Activated CD4-positive, alpha-beta T cell treated with anti-CD3 and anti-CD28 coated beads for 36 hours (primary cell): ENCODE results near the gene PRKN. TPM values are rescaled to one million over a fixed set of nuclear protein-coding genes. Genes with fewer than 3 reads are reported as not detected.

ENCODE experiments used
- ATAC-seq: fragments of 200-7000 bp; cut with Tn5 transposase; one replicate; pipeline ENCODE4 v1.10.0; 2021; ENCODE audit warnings: mild to moderate bottlenecking, moderate library complexity
- CTCF ChIA-PET: fragments of 350-600 bp; sonication (Branson Sonifier 250); formaldehyde crosslinking; loops from one replicate; lab custom pipeline; 2021; ENCODE audit warnings: antibody characterized with exemption; lab: Charles Lee
- POLR2A ChIA-PET: fragments of 350-600 bp; sonication (Branson Sonifier 250); formaldehyde crosslinking; loops from one replicate; lab custom pipeline; 2021; ENCODE audit warnings: antibody characterized with exemption, inconsistent platforms; lab: Charles Lee
- DNase-seq: peaks from one replicate; pipeline ENCODE4 v3.0.0-alpha.2; 2020
- H3K27ac Mint-ChIP-seq: one replicate; pipeline ENCODE4 v1.8.0; 2021; ENCODE audit warnings: mixed read lengths
- H3K27me3 Mint-ChIP-seq: one replicate; pipeline ENCODE4 v1.8.0; 2021; ENCODE audit warnings: mixed read lengths
- H3K36me3 Mint-ChIP-seq: one replicate; pipeline ENCODE4 v1.8.0; 2021; ENCODE audit warnings: low read depth, mixed read lengths
- H3K4me1 Mint-ChIP-seq: one replicate; pipeline ENCODE4 v1.8.0; 2021; ENCODE audit warnings: mixed read lengths
- H3K4me3 Mint-ChIP-seq: one replicate; pipeline ENCODE4 v1.8.0; 2021; ENCODE audit warnings: mild to moderate bottlenecking, moderate library complexity, mixed read lengths
- H3K9me3 Mint-ChIP-seq: one replicate; pipeline ENCODE4 v1.8.0; 2021; ENCODE audit warnings: low read depth, mixed read lengths
- intact Hi-C, 2 experiments: fragments of 100-400 bp; cut with DNase I in 1 of 2; cut with micrococcal nuclease in 1 of 2; formaldehyde crosslinking; loops; one replicate each; pipeline versions ENCODE4 v1.14.2 to v1.15.1; 2022 to 2024; cut with DNase I, micrococcal nuclease
- total RNA-seq, 2 experiments: library from RNA; stranded (reverse); gene quantifications; one replicate each; pipeline ENCODE4 v1.2.3, GENCODE V29; 2021

PRKN gene
- total RNA-seq, 2 experiments from 2014 or later = 0.56 to 0.87 TPM

DNA sequence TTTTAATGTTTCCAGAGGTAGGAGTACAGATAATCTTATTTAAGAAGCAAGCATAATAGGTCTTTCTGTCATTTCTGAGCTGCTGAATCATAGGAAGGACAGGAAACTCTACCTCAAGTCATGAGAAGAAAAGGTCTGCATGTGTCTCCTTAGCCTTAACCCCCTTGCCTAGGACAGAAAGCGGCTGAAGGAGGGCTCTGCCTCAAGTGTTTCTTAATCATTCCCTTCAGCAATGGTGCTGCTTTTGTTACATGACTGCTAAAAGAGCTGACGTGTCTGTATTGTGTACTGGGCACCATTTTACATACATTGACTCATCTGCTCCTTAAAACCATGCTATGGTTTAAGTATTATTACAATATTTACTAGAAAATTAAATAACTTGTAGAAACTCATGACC, 889.7 kb downstream of the PRKN start:
- Mint-ChIP-seq H3K27ac (no peak overlapping the region), H3K27me3 (no peaks in the 10 kb centered on the region), H3K9me3 (no peaks in the 10 kb centered on the region), H3K4me3 (no peak overlapping the region), H3K36me3 (no peaks in the 10 kb centered on the region), H3K4me1 (no peaks in the 10 kb centered on the region)
- CTCF ChIA-PET = no interaction called here
- no peak for ATAC-seq
- DNase-seq = no peak
- intact Hi-C loops = no loop called here
- POLR2A ChIA-PET = no interaction called here

DNA sequence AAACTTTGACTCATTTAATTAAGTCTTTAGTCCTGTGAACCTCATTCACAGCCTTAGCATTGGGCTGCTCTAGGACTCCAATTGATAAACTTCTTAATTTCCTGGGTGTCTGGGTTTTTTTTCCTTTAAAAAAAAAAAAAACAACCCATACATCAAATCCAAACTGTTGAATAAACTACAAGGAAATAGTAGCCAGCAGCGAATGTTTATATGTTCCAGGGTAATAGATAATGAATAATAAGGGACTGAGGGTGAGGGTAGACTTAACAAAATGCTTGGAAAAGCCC, 890.2 kb downstream of the PRKN start:
- Mint-ChIP-seq H3K27me3 (no peaks in the 10 kb centered on the region), H3K4me1 (no peaks in the 10 kb centered on the region), H3K4me3 (no peak overlapping the region), H3K9me3 (no peaks in the 10 kb centered on the region), H3K27ac (no peak overlapping the region), H3K36me3 (no peaks in the 10 kb centered on the region)
- DNase-seq (no peak), ATAC-seq (no peak)
- POLR2A ChIA-PET = no interaction called here
- intact Hi-C loops = no loop called here
- CTCF ChIA-PET = no interaction called here

DNA sequence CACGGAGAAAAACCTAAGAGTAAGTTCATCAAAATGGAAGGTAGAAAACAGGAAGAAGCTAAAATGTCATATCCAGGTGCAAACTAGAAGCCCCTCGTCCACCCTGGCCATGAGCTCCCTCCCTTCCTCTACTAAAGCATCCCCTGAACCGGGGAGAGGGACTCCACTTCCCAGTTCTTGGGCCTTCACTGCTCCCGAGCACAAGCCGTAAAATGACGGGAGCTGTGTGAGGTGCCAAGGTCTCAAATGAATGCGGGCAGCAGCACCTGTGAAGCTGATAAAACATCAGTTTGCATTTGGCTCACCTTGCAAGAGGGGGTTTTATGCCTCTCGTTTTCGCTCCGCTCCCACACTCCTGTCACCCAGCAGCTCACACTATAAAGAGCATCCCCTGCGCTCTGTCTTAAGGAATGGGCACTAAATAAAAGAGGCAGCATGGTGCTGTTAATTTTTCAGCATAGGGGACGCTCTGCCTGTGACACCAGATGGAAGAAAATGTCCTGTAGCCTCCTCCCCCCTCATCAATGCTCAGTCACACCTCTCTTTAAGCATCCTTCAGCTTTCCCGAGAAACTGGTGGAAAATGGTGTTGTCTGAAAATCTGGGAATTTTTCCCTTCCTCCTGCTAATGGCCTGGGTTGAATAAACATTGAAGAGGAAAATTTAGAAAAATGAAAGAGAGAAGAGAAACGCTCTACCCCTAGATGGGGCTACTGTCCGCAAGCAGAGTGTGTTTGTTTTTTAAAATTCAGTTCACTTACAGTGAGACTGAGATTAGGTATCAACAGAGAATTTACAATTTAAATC, 890.7 kb downstream of the PRKN start:
- Mint-ChIP-seq H3K9me3 (no peaks in the 10 kb centered on the region), H3K27ac (no peak overlapping the region), H3K27me3 (no peaks in the 10 kb centered on the region), H3K4me1 (no peaks in the 10 kb centered on the region), H3K4me3 (no peak overlapping the region), H3K36me3 (no peaks in the 10 kb centered on the region)
- DNase-seq (no peak), ATAC-seq (no peak)
- intact Hi-C loops = no loop called here
- CTCF ChIA-PET = no interaction called here
- POLR2A ChIA-PET = no interaction called here

DNA sequence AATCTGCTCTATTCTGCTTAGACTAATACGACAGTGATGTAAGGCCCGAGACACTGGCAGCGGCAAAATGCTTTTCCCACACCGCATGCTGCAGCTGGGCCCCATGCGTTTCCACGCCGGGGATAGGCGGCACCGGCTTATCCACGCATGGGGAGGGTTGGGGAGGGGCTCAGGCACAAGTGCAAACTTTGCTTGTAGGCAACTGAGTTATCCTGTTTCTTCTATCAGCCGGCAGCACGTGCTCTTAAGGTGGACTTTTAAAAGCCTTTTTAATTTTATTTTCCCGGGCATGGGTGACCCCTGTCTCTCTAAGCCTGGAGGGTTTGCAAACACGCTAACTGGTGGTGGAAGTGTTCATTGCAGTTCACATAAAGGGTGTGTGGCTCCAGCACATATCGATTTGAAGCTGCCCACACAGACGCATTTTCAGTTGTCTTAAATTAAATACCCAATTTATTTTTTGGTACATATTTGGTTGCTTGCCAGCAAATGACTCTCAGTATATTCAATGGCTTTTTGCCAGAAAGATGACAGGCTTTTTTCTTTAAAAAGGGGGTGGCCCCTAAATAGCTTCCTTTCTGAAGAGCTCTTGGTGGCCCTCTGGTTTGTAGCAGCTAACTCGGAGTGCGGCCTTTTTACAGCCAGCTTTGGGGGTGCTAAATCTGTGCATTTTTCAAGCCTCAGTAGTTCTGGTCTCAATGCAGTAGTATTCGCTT, 891.9 kb downstream of the PRKN start:
- ATAC-seq = no peak
- H3K4me3 Mint-ChIP-seq = no peak overlapping the region
- H3K36me3 Mint-ChIP-seq = no peaks in the 10 kb centered on the region

DNA sequence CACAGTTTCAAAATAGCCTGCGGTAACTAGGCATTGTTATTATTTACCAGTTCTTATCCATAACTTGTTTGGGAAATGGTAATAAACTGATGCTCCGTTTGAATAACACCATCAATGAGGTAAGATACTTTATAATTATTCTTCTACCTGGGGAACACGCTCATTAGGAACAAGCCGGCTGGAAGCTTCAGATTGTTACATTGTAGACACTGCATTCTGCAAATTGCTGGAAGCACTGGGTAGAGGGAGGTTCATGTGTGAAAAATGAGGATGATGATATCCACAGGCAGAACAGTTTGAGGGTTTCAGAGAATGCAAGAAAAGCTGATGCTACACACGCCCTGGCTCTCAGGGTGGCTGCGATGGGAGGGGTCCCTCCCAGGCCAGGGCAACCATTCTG, 893.1 kb downstream of the PRKN start:
- Mint-ChIP-seq H3K36me3 (no peaks in the 10 kb centered on the region), H3K27ac (no peak overlapping the region), H3K4me3 (no peak overlapping the region), H3K27me3 (no peaks in the 10 kb centered on the region), H3K9me3 (no peaks in the 10 kb centered on the region), H3K4me1 (peaks cover 4% of the 10 kb centered on the region)
- ChIA-PET POLR2A (no interaction called here), CTCF (interaction anchor here (1.1 kb wide), 1 partner anchor 416 kb away, joined by 3 read pairs; no protein-coding TSS in a partner anchor)
- intact Hi-C loops = no loop called here
- no peak for ATAC-seq
- no peak for DNase-seq

More for the DNA sequence above, 891.9 kb downstream of the PRKN start:
- DNase-seq = no peak
- POLR2A ChIA-PET = no interaction called here
- Mint-ChIP-seq H3K4me1 (no peaks in the 10 kb centered on the region), H3K27me3 (no peaks in the 10 kb centered on the region), H3K9me3 (no peaks in the 10 kb centered on the region), H3K27ac (no peak overlapping the region)
- intact Hi-C loops = no loop called here
- CTCF ChIA-PET = no interaction called here

DNA sequence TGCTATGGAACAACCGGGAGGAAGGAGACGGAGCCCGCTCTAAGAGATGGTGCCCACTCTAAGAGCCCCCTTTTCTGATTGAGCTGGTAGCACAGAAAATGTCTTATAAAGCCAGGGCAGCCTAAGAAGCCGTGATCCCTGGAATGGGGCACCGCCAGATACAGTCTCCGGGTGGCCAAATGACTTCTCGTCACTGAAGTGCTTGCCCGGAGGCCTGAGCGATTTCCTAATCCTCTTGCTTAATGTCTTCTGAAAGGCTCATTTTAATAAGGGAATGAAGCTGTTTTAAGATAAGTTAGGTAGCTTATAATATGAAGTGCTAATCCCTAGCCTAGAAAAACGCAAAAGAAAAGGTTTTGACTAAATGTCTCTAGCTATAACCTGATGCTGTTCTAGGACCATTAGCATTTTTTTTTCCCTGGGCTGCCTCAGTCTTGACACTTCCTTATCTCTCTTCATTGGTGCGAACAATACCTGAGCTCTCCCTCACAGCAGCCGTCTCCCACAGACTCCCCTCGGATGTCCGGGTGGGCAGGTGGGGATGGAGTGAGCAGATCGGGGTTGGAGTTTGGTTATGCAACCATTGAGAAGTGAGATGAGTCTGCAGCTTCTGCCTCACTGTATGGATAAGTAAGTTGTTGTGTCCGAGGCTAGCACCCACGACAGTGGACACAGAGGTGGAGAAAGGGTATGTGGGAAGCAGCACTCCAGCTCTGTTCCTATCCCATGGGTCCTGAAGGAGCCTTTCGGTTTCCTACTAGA, 894.3 kb downstream of the PRKN start:
- Mint-ChIP-seq H3K4me1 (peaks cover 4% of the 10 kb centered on the region), H3K9me3 (no peaks in the 10 kb centered on the region), H3K27ac (no peak overlapping the region), H3K27me3 (no peaks in the 10 kb centered on the region), H3K4me3 (no peak overlapping the region), H3K36me3 (no peaks in the 10 kb centered on the region)
- ChIA-PET POLR2A (no interaction called here), CTCF (interaction anchor here (1.1 kb wide), 1 partner anchor 415 kb away, joined by 3 read pairs; no protein-coding TSS in a partner anchor)
- DNase-seq (no peak), ATAC-seq (no peak)
- intact Hi-C loops = no loop called here

DNA sequence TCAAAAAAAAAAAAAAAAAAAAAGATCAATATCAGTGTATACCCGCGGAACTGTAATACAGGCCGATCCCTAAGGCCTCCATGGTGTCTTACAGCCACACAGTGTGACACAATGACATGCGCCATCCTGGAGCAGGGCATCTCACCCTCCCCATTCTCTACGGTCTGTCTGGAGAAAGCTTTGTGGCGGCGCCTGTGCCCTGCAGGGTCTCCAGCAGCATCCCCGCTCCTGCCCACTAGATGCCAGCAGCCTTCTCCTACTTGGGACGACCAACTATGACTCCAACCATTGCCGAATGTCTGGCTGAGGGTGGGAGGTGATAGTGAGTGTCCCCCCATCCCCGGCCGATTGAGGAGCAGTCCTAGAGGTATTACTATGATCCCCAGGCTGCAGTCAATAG, 894.9 kb downstream of the PRKN start:
- no peak for ATAC-seq
- H3K36me3 Mint-ChIP-seq = no peaks in the 10 kb centered on the region
- CTCF ChIA-PET = no interaction called here

DNA sequence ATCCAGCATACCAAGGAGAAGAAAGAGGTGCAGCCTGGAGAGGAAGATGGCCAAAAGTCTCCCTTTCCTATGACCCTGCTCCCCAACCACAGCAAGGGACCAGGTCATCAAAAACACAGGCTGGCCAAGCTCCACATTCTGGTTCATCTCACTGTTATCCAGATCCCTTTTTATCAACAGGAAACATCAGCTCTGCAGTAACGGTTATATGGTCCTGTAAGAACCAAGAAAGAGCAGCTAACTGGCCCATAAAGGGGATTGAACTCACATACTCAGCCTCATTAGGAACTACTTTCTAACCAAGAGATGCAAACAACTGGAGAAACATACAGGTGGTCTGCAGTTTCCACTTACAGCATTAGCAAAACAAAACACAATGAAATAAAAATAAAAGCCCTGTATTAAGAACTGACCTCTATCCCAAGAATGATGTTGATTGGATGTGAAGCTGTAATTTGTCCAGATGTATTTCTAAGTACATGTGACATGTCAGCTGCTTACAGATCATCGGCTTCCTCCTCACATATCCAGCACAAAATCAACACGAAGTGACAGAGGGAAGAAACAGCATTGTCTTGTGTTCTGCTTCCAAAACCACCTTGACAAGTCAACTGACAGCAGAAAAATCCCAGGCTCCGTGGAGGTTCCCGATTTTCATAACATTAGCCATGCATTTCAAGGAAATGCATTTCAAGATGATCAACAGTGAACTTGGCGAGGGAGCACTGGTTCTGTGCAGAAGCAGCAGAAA, 896.5 kb downstream of the PRKN start:
- POLR2A ChIA-PET = no interaction called here
- ATAC-seq (no peak), DNase-seq (no peak)
- Mint-ChIP-seq H3K27me3 (no peaks in the 10 kb centered on the region), H3K4me1 (peaks cover 4% of the 10 kb centered on the region), H3K4me3 (no peak overlapping the region), H3K36me3 (no peaks in the 10 kb centered on the region), H3K27ac (no peak overlapping the region), H3K9me3 (no peaks in the 10 kb centered on the region)
- intact Hi-C loops = no loop called here
- CTCF ChIA-PET = no interaction called here

More for the DNA sequence above, 894.9 kb downstream of the PRKN start:
- Mint-ChIP-seq H3K9me3 (no peaks in the 10 kb centered on the region), H3K4me3 (no peak overlapping the region), H3K27me3 (no peaks in the 10 kb centered on the region), H3K27ac (no peak overlapping the region), H3K4me1 (peaks cover 4% of the 10 kb centered on the region)
- POLR2A ChIA-PET = no interaction called here
- no peak for DNase-seq
- intact Hi-C loops = no loop called here

DNA sequence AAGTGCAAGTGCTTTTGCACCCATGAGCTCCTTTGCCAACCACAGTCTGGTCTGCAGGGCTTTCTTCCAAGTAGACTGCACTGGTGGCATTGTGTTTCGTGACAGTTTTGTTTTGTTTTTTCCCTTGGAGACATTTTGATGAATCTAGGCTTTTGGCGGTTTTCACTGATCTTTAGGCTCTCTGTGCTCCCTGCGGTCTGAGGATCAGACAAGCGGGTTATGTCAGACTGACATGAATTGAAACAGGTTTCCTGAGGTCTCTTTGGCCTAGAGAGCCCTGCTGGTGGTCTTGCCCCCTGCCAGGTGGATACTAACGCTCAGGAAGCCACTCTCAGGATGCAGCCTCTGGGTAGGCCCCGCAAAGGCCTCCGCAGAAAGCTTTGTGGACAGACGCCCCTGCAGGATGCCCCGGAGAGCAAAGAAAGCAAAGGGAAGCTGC, 898.3 kb downstream of the PRKN start:
- H3K27ac Mint-ChIP-seq = no peak overlapping the region
- DNase-seq (no peak), ATAC-seq (no peak)
- H3K36me3 Mint-ChIP-seq = no peaks in the 10 kb centered on the region
- H3K4me3 Mint-ChIP-seq = no peak overlapping the region
- H3K4me1 Mint-ChIP-seq = peaks cover 4% of the 10 kb centered on the region
- ChIA-PET CTCF (interaction anchor here (0.6 kb wide), 1 partner anchor 1128 kb away, joined by 3 read pairs; no protein-coding TSS in a partner anchor), POLR2A (no interaction called here)
- H3K9me3 Mint-ChIP-seq = no peaks in the 10 kb centered on the region
- no peaks in the 10 kb centered on the region for H3K27me3 Mint-ChIP-seq
- intact Hi-C loops = no loop called here

DNA sequence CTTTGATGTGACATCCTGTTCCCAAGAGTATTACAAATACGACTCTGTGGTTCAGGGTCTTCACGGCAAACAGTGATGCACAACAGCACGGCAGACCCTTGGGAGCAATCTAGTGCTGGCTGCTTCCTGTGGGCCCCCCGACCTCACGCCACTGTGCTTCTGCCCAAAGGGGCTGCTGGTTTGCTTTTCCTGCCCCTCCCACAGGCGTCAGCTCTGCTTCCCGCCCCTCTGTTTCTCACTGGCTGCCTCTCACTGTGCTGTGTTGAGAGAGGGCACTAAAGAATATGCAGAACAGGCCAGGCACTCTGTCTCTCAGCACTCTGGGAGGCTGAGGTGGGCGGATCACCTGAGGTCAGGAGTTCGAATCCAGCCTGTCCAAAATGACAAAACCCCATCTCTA, 899.2 kb downstream of the PRKN start:
- POLR2A ChIA-PET = no interaction called here

DNA sequence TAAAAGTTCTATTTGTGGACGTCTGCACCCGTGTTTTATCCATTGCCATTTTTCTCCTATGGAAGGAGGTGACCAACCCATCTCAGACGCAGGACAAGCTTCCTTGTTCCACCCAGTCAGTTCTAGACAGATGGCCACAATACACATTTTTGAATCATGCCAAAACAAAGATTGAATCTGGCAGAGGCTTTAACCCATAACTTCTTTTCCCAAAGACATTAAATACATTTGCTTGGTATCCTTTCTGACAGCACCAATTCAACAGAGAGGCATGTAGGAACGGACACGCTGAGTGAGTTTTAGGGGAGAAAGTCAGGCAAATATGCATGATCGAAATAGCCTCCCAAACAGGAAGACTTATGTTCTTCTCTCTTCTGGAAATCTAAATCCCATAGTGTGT, 901.1 kb downstream of the PRKN start:
- no peaks in the 10 kb centered on the region for H3K36me3 Mint-ChIP-seq
- intact Hi-C loops = no loop called here
- no peaks in the 10 kb centered on the region for H3K9me3 Mint-ChIP-seq
- no peaks in the 10 kb centered on the region for H3K27me3 Mint-ChIP-seq
- peaks cover 4% of the 10 kb centered on the region for H3K4me1 Mint-ChIP-seq
- ATAC-seq = no peak
- no peak for DNase-seq
- ChIA-PET POLR2A (no interaction called here), CTCF (no interaction called here)
- no peak overlapping the region for H3K27ac Mint-ChIP-seq
- H3K4me3 Mint-ChIP-seq = no peak overlapping the region

More for the DNA sequence above, 899.2 kb downstream of the PRKN start:
- Mint-ChIP-seq H3K27me3 (no peaks in the 10 kb centered on the region), H3K4me1 (peaks cover 4% of the 10 kb centered on the region), H3K4me3 (no peak overlapping the region), H3K9me3 (no peaks in the 10 kb centered on the region), H3K27ac (no peak overlapping the region), H3K36me3 (no peaks in the 10 kb centered on the region)
- CTCF ChIA-PET = no interaction called here
- DNase-seq (no peak), ATAC-seq (no peak)
- intact Hi-C loops = no loop called here
